Mesothelial cell of epicardium (in vitro differentiated cells): ENCODE results near the gene TDRD3. TPM values are rescaled to one million over a fixed set of nuclear protein-coding genes. Genes with fewer than 3 reads are reported as not detected.

ENCODE experiments used
- DNase-seq, 2 experiments: peaks; one replicate each; pipeline ENCODE4 v3.0.0; 2021; ENCODE audit warnings: low spot score in 2 of 2; ENCODE audit not compliant: unreplicated experiment in 2 of 2
- H3K27ac Mint-ChIP-seq: 2 replicates; pipeline ENCODE4 v1.8.0; 2021; ENCODE audit warnings: mixed read lengths
- H3K27me3 Mint-ChIP-seq: 2 replicates; pipeline ENCODE4 v1.8.0; 2021; ENCODE audit warnings: low read depth, mixed read lengths
- H3K36me3 Mint-ChIP-seq: 2 replicates; pipeline ENCODE4 v1.8.0; 2021; ENCODE audit warnings: mixed read lengths
- H3K4me1 Mint-ChIP-seq: 2 replicates; pipeline ENCODE4 v1.8.0; 2021; ENCODE audit warnings: mixed read lengths
- H3K4me3 Mint-ChIP-seq: 2 replicates; pipeline ENCODE4 v1.8.0; 2021; ENCODE audit warnings: mild to moderate bottlenecking, moderate library complexity, mixed read lengths
- H3K9me3 Mint-ChIP-seq: 2 replicates; pipeline ENCODE4 v1.8.0; 2021; ENCODE audit warnings: mixed read lengths
- total RNA-seq: library from RNA; stranded (reverse); gene quantifications from 3 replicates; pipeline ENCODE4 v1.2.1, GENCODE V29; 2021
- TF ChIP-seq, protein P1 (sequence below): fragments of 200-600 bp; sonication (generic); IDR thresholded peaks from one replicate; pipeline ENCODE4 v1.5.0; 2021; ENCODE audit warnings: antibody characterized with exemption; ENCODE audit not compliant: unreplicated experiment

Gene TDRD3
- total RNA-seq, 1 donor from 2014 or later, result 50.6 TPM

DNA sequence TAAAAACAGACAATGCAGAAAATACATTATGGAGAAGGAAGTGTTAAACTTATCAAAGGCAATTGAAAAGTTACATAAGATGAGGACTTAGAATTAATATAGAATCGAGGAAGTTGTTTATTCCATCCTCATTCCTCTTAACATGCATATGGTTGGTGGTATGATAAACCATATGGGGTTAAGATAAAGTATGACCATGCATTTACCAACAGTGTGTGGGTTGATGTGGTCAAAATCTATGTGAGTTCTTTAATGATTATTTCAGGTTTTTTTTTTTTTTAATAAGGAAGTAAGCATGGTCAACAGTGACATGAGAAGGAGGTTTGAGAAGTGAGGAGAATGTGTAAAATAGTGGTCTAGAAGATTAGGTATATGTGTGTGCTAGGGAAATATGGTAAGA is 94.5 kb downstream of the TDRD3 start:
- no peak overlapping the region for H3K4me3 Mint-ChIP-seq

DNA sequence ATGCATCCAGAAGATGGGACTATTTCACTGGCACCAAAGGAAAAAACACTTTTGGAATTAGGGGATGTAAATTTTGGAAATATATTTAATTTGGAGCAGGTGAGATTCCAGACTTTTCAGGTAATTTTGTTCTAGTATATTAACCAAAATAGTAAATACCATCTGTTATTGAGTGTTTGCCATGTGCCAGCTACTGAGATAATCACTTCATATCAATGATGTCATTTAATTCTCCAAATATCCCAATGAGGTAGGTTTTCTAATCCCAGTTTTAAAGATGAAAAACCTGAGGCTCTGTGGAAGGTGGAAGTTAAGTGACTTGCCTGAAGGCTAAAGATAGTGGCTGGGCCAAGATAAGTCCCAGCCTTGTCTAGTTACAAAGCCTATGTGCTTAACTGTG is 95.2 kb downstream of the TDRD3 start:
- H3K9me3 Mint-ChIP-seq, result peaks cover 30% of the 10 kb centered on the region
- no peak for DNase-seq
- no peak overlapping the region for H3K4me3 Mint-ChIP-seq
- no peaks in the 10 kb centered on the region for H3K4me1 Mint-ChIP-seq
- no peak overlapping the region for H3K27ac Mint-ChIP-seq
- H3K36me3 Mint-ChIP-seq, result peaks cover 69% of the 10 kb centered on the region
- no peaks in the 10 kb centered on the region for H3K27me3 Mint-ChIP-seq
- TF ChIP-seq, protein P1, sequence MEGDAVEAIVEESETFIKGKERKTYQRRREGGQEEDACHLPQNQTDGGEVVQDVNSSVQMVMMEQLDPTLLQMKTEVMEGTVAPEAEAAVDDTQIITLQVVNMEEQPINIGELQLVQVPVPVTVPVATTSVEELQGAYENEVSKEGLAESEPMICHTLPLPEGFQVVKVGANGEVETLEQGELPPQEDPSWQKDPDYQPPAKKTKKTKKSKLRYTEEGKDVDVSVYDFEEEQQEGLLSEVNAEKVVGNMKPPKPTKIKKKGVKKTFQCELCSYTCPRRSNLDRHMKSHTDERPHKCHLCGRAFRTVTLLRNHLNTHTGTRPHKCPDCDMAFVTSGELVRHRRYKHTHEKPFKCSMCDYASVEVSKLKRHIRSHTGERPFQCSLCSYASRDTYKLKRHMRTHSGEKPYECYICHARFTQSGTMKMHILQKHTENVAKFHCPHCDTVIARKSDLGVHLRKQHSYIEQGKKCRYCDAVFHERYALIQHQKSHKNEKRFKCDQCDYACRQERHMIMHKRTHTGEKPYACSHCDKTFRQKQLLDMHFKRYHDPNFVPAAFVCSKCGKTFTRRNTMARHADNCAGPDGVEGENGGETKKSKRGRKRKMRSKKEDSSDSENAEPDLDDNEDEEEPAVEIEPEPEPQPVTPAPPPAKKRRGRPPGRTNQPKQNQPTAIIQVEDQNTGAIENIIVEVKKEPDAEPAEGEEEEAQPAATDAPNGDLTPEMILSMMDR, result no peak

More for the DNA sequence above, 94.5 kb downstream of the TDRD3 start:
- no peak overlapping the region for H3K27ac Mint-ChIP-seq
- TF ChIP-seq, protein P1, result no peak
- H3K36me3 Mint-ChIP-seq, result peaks cover 66% of the 10 kb centered on the region
- DNase-seq, result no peak
- peaks cover 23% of the 10 kb centered on the region for H3K9me3 Mint-ChIP-seq
- H3K4me1 Mint-ChIP-seq, result no peaks in the 10 kb centered on the region
- H3K27me3 Mint-ChIP-seq, result no peaks in the 10 kb centered on the region

DNA sequence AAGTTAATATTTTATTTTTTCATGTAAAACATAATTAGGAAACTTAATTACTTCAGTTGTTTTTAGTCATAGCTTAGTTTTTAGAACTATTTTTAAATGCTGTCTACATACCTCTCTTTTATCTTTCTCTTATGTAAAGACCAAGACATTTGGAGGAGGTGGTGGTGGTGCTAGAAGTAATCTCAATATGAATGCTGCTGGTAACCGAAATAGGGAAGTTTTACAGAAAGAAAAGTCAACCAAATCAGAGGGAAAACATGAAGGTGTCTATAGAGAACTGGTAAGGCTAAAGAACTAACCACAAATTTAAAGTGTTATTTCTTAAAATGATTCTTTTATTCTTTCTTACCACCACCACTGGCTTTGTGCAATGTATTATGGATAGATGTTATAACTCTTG is 97.3 kb downstream of the TDRD3 start:
- H3K36me3 Mint-ChIP-seq, result peaks cover 72% of the 10 kb centered on the region
- H3K4me1 Mint-ChIP-seq, result no peaks in the 10 kb centered on the region

DNA sequence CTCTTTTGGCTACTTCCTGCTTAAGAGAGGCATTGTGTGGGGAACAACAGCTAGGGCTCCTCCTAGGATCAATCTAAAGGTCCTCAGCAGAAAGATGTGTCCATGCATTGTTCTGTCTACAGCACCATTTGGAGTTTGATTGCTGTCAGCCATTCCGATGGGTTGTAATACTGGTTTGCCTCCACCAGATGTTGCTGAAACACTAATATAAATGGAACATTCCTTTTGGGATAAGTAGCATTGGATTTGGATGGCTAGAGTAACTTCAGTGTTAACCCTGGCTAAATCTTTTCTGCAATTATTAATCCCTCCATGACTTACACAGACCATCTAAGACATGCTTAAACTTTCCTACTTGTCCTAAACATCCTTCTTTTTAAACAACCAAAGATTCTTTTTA is 104.2 kb downstream of the TDRD3 start:
- Mint-ChIP-seq H3K27ac (no peak overlapping the region), H3K4me1 (no peaks in the 10 kb centered on the region), H3K9me3 (peaks cover 77% of the 10 kb centered on the region), H3K36me3 (peaks cover 92% of the 10 kb centered on the region), H3K27me3 (no peaks in the 10 kb centered on the region), H3K4me3 (no peak overlapping the region)
- no peak for DNase-seq
- TF ChIP-seq, protein P1, result no peak

More for the DNA sequence above, 97.3 kb downstream of the TDRD3 start:
- DNase-seq, result no peak
- no peak overlapping the region for H3K27ac Mint-ChIP-seq
- peaks cover 35% of the 10 kb centered on the region for H3K9me3 Mint-ChIP-seq
- H3K27me3 Mint-ChIP-seq, result no peaks in the 10 kb centered on the region
- no peak overlapping the region for H3K4me3 Mint-ChIP-seq
- TF ChIP-seq, protein P1, result no peak

DNA sequence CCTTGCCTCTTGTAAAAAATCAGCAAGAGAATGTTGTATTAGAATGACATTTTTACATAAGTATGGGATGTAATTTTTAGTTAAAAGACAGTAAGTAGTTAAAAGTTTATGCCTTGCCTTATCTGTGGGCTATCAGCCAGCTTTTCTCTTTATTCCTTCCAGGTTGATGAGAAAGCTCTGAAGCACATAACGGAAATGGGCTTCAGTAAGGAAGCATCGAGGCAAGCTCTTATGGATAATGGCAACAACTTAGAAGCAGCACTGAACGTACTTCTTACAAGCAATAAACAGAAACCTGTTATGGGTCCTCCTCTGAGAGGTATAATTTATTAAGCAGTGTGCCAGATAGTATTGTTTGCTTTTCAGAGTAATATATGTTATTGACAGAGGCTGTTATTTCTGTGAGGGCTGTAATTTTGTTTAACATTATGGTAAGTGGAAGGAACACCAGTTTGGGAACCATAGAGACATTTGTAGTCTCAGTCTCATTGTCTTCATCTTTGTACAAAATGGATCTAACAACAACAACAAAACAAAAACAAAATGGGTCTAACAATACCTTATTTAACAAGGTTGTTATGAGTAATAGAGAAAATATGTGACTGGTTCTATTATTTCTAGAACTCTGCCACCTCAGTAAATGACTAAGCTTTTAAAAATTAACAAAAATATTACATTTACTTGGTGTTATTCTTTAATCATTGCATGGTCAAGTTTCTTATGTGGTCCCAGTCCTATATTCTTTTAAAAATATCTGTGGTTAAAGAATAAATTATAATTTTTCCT is 112.8 kb downstream of the TDRD3 start:
- H3K9me3 Mint-ChIP-seq, result peaks cover 46% of the 10 kb centered on the region
- H3K27me3 Mint-ChIP-seq, result no peaks in the 10 kb centered on the region
- TF ChIP-seq, protein P1, result no peak
- no peak for DNase-seq
- no peaks in the 10 kb centered on the region for H3K4me1 Mint-ChIP-seq
- H3K4me3 Mint-ChIP-seq, result no peak overlapping the region
- peaks cover 64% of the 10 kb centered on the region for H3K36me3 Mint-ChIP-seq
- H3K27ac Mint-ChIP-seq, result no peak overlapping the region
